Neural cell (in vitro differentiated cells): ENCODE data around the gene KCTD19. TPM values are rescaled to one million over a fixed set of nuclear protein-coding genes. Genes with fewer than 3 reads are reported as not detected.

Experiments
- H2AFZ ChIP-seq: fragments of 200-600, 300-800 bp; sonication (generic), shearing (Covaris generic); 2 replicates; pipeline ENCODE4 v1.6.0; 2014; ENCODE audit warnings: low read depth, mild to moderate bottlenecking, antibody characterized with exemption, low read length, moderate library complexity
- H3F3A ChIP-seq: fragments of 200-600 bp; shearing (Covaris generic); 2 replicates; pipeline ENCODE4 v1.6.1; 2016; ENCODE audit warnings: mild to moderate bottlenecking, moderate library complexity, mixed read lengths, antibody characterized with exemption, low read length; ENCODE audit not compliant: insufficient read depth, poor library complexity, severe bottlenecking
- H3K27ac ChIP-seq: fragments of 200-600, 300-800 bp; sonication (generic), shearing (Covaris generic); 2 replicates; pipeline ENCODE4 v1.5.1; 2014; ENCODE audit warnings: mild to moderate bottlenecking, low read length, moderate library complexity
- H3K27me3 ChIP-seq: fragments of 300-800, 200-600 bp; sonication (generic), shearing (Covaris generic); 2 replicates; pipeline ENCODE4 v1.6.0; 2014; ENCODE audit warnings: mild to moderate bottlenecking, low read depth, low read length, moderate library complexity; ENCODE audit not compliant: insufficient read depth
- H3K36me3 ChIP-seq: fragments of 300-800, 200-600 bp; sonication (generic), shearing (Covaris generic); 2 replicates; pipeline ENCODE4 v1.5.1; 2014; ENCODE audit warnings: mild to moderate bottlenecking, antibody characterized with exemption, low read length, moderate library complexity; ENCODE audit not compliant: insufficient read depth
- H3K4me2 ChIP-seq: fragments of 300-800, 200-600 bp; sonication (generic), shearing (Covaris generic); 2 replicates; pipeline ENCODE4 v1.6.0; 2014; ENCODE audit warnings: mild to moderate bottlenecking, low read length
- H3K4me3 ChIP-seq: fragments of 300-800, 200-600 bp; sonication (generic), shearing (Covaris generic); 2 replicates; pipeline ENCODE4 v1.5.1; 2014; ENCODE audit warnings: mild to moderate bottlenecking, low read length, moderate library complexity
- H3K79me2 ChIP-seq: fragments of 200-600 bp; shearing (Covaris generic); replicated peaks from 2 replicates; pipeline ENCODE4 v1.6.0; 2014; ENCODE audit warnings: mild to moderate bottlenecking, low read length, moderate library complexity; ENCODE audit not compliant: insufficient read depth
- H3K9ac ChIP-seq: fragments of 300-800, 200-600 bp; sonication (generic), shearing (Covaris generic); 2 replicates; pipeline ENCODE4 v1.6.1; 2016; ENCODE audit warnings: mild to moderate bottlenecking, low read length, mixed read lengths
- H3K9me2 ChIP-seq: fragments of 200-600 bp; shearing (Covaris generic); 2 replicates; pipeline ENCODE4 v1.6.1; 2016; ENCODE audit warnings: mild to moderate bottlenecking, low read length, mixed read lengths; ENCODE audit not compliant: insufficient read depth
- H3K9me3 ChIP-seq: fragments of 200-600, 300-800 bp; sonication (generic), shearing (Covaris generic); 2 replicates; pipeline ENCODE4 v1.6.1; 2016; ENCODE audit warnings: mild to moderate bottlenecking, mixed run types, low read length, moderate library complexity, mixed read lengths
- H4K20me1 ChIP-seq: fragments of 200-600 bp; shearing (Covaris generic); 2 replicates; pipeline ENCODE4 v1.6.1; 2016; ENCODE audit warnings: mild to moderate bottlenecking, mixed run types; ENCODE audit not compliant: insufficient read depth
- CTCF ChIP-seq: fragments of 450-650 bp; IDR thresholded peaks from 2 replicates; pipeline ENCODE4 v1.5.1; 2014; ENCODE audit warnings: antibody characterized with exemption, mild to moderate bottlenecking, moderate library complexity; ENCODE audit not compliant: poor library complexity, severe bottlenecking
- EP300 ChIP-seq: fragments of 450-650 bp; conservative IDR thresholded peaks from 2 replicates; pipeline ENCODE4 v1.6.1; 2014; ENCODE audit warnings: antibody characterized with exemption, mild to moderate bottlenecking, moderate library complexity; ENCODE audit not compliant: poor library complexity, severe bottlenecking
- EZH2 ChIP-seq: fragments of 200-600, 300-800 bp; shearing (Covaris generic), sonication (generic); IDR thresholded peaks from 2 replicates; pipeline ENCODE4 v1.6.1; 2014; ENCODE audit warnings: antibody characterized with exemption, low read length, borderline replicate concordance, mild to moderate bottlenecking; ENCODE audit not compliant: insufficient read depth, poor library complexity, severe bottlenecking
- MXI1 ChIP-seq: fragments of 450-650 bp; conservative IDR thresholded peaks from 2 replicates; pipeline ENCODE4 v1.6.1; 2014; ENCODE audit warnings: antibody characterized with exemption, mild to moderate bottlenecking; ENCODE audit not compliant: poor library complexity, severe bottlenecking
- POLR2AphosphoS5 ChIP-seq: IDR thresholded peaks from 2 replicates; pipeline ENCODE4 v1.6.1; 2012
- RAD21 ChIP-seq: fragments of 450-650 bp; conservative IDR thresholded peaks from 2 replicates; pipeline ENCODE4 v1.6.1; 2014; ENCODE audit warnings: antibody characterized with exemption, mild to moderate bottlenecking, moderate library complexity
- SMC3 ChIP-seq: fragments of 450-650 bp; conservative IDR thresholded peaks from 2 replicates; pipeline ENCODE4 v1.6.1; 2014; ENCODE audit warnings: antibody characterized with exemption, mild to moderate bottlenecking, moderate library complexity; ENCODE audit not compliant: poor library complexity
- TAF1 ChIP-seq: IDR thresholded peaks from 2 replicates; pipeline ENCODE4 v1.6.1; 2012; ENCODE audit warnings: low read depth
- polyA plus RNA-seq: library from polyadenylated mRNA; depleted of rRNA; stranded (reverse); fragments of >200 nt; gene quantifications from 2 replicates; pipeline ENCODE4 v1.2.3, GENCODE V29; 2014
- TF ChIP-seq, protein P1 (sequence below): IDR thresholded peaks from 2 replicates; pipeline ENCODE4 v1.6.1; 2012; ENCODE audit warnings: borderline replicate concordance

KCTD19 gene
- polyA plus RNA-seq, 1 donor from 2014 or later, result 0.45 TPM

- no peaks in the 10 kb centered on the region for H4K20me1 ChIP-seq
- no peak overlapping the region for H3K4me3 ChIP-seq
- TF ChIP-seq RAD21, result no peak
- TF ChIP-seq POLR2AphosphoS5, result no peak
- TF ChIP-seq CTCF, result no peak
- TF ChIP-seq, protein P1, sequence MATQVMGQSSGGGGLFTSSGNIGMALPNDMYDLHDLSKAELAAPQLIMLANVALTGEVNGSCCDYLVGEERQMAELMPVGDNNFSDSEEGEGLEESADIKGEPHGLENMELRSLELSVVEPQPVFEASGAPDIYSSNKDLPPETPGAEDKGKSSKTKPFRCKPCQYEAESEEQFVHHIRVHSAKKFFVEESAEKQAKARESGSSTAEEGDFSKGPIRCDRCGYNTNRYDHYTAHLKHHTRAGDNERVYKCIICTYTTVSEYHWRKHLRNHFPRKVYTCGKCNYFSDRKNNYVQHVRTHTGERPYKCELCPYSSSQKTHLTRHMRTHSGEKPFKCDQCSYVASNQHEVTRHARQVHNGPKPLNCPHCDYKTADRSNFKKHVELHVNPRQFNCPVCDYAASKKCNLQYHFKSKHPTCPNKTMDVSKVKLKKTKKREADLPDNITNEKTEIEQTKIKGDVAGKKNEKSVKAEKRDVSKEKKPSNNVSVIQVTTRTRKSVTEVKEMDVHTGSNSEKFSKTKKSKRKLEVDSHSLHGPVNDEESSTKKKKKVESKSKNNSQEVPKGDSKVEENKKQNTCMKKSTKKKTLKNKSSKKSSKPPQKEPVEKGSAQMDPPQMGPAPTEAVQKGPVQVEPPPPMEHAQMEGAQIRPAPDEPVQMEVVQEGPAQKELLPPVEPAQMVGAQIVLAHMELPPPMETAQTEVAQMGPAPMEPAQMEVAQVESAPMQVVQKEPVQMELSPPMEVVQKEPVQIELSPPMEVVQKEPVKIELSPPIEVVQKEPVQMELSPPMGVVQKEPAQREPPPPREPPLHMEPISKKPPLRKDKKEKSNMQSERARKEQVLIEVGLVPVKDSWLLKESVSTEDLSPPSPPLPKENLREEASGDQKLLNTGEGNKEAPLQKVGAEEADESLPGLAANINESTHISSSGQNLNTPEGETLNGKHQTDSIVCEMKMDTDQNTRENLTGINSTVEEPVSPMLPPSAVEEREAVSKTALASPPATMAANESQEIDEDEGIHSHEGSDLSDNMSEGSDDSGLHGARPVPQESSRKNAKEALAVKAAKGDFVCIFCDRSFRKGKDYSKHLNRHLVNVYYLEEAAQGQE, result no peak
- no peak for TF ChIP-seq EP300
- TF ChIP-seq EZH2, result no peak
- no peak for TF ChIP-seq MXI1
- TF ChIP-seq SMC3, result no peak
- TF ChIP-seq TAF1, result no peak
- H3K79me2 ChIP-seq, result no peaks in the 10 kb centered on the region
- H3K9me3 ChIP-seq, result no peaks in the 10 kb centered on the region
- no peaks in the 10 kb centered on the region for H3K36me3 ChIP-seq
- no peak overlapping the region for H2AFZ ChIP-seq
- H3K4me2 ChIP-seq, result no peak overlapping the region
- no peak overlapping the region for H3K27ac ChIP-seq
- no peaks in the 10 kb centered on the region for H3K9me2 ChIP-seq
- no peaks in the 10 kb centered on the region for H3K27me3 ChIP-seq
- H3K9ac ChIP-seq, result no peak overlapping the region
- no peaks in the 10 kb centered on the region for H3F3A ChIP-seq
These were observed 23.6 kb downstream of the KCTD19 start for GRCh38 chr16:67302970-67303369.

GRCh38 chr16:67302076-67302475 is 24.5 kb downstream of the KCTD19 start:
- TF ChIP-seq MXI1 (no peak), EP300 (no peak), EZH2 (no peak), TAF1 (no peak), CTCF (no peak), SMC3 (no peak), RAD21 (no peak), POLR2AphosphoS5 (no peak)
- TF ChIP-seq, protein P1, result no peak
- Histone ChIP-seq H3K36me3 (no peaks in the 10 kb centered on the region), H3F3A (no peaks in the 10 kb centered on the region), H3K4me2 (no peak overlapping the region), H3K9ac (no peak overlapping the region), H3K79me2 (no peaks in the 10 kb centered on the region), H3K27ac (no peak overlapping the region), H2AFZ (no peak overlapping the region), H3K27me3 (no peaks in the 10 kb centered on the region), H3K4me3 (no peak overlapping the region), H4K20me1 (no peaks in the 10 kb centered on the region), H3K9me2 (no peaks in the 10 kb centered on the region), H3K9me3 (no peaks in the 10 kb centered on the region)
